HepG2 (cell line): Measurements from ENCODE around the gene OR51E2. TPM values are rescaled to one million over a fixed set of nuclear protein-coding genes. Genes with fewer than 3 reads are reported as not detected.

Experiments used
- CCAR2 ChIP-seq: fragments of 200-400 bp; formaldehyde crosslinking; optimal IDR thresholded peaks from 2 replicates; pipeline ENCODE3; 2018; ENCODE audit warnings: low read depth, mild to moderate bottlenecking, low read length, moderate library complexity
- FOXJ3 ChIP-seq: sonication (generic); formaldehyde crosslinking; IDR thresholded peaks from 2 replicates; pipeline ENCODE4 v1.4.0; 2020; ENCODE audit warnings: missing genetic modification reagents, mild to moderate bottlenecking, borderline replicate concordance
- KLF13 ChIP-seq: sonication (generic); formaldehyde crosslinking; IDR thresholded peaks from 2 replicates; pipeline ENCODE4 v1.4.0; 2020; ENCODE audit warnings: mild to moderate bottlenecking, missing genetic modification reagents
- MIER2 ChIP-seq: IDR thresholded peaks from 2 replicates; pipeline ENCODE4 v1.6.1; 2016; ENCODE audit warnings: missing biosample characterization, missing genetic modification reagents
- PHF5A ChIP-seq: IDR thresholded peaks from one replicate; pipeline ENCODE4 v1.6.1; 2018; ENCODE audit warnings: low read depth, missing genetic modification reagents; ENCODE audit not compliant: unreplicated experiment
- ZNF557 ChIP-seq: sonication (generic); formaldehyde crosslinking; IDR thresholded peaks from 2 replicates; pipeline ENCODE4 v1.4.0; 2020; ENCODE audit warnings: missing genetic modification reagents
- ZNF766 ChIP-seq: sonication (generic); formaldehyde crosslinking; IDR thresholded peaks from 2 replicates; pipeline ENCODE4 v1.5.0; 2020; ENCODE audit warnings: missing genetic modification reagents, borderline replicate concordance
- ZNF788 ChIP-seq: sonication (generic); formaldehyde crosslinking; IDR thresholded peaks from 2 replicates; pipeline ENCODE4 v1.5.0; 2020; ENCODE audit warnings: mild to moderate bottlenecking, missing genetic modification reagents, borderline replicate concordance
- ZSCAN31 ChIP-seq: sonication (generic); formaldehyde crosslinking; IDR thresholded peaks from 2 replicates; pipeline ENCODE4 v1.5.0; 2020; ENCODE audit warnings: low read depth, mild to moderate bottlenecking, missing genetic modification reagents
- polyA plus RNA-seq, 8 experiments: library from polyadenylated mRNA; depleted of rRNA in 3 of 8; stranded (reverse) in 7 of 8; unstranded in 1 of 8; fragments of >200 nt; fragmentation: Illumina TruSeq in 4 of 8; extraction: Trizol in 4 of 8; gene quantifications; 2 replicates each; pipeline versions ENCODE4 v1.2.1 to v1.2.3, GENCODE V29; 2011 to 2016; ENCODE audit warnings: low read depth in 4 of 8, missing spikeins in 1 of 8, mixed read lengths in 1 of 8; ENCODE audit not compliant: insufficient read depth in 1 of 8
- total RNA-seq, 5 experiments: library from RNA; depleted of rRNA; stranded (reverse); fragments of >200 nt; fragmentation: Illumina TruSeq; extraction: Trizol; gene quantifications; 2 replicates each; pipeline ENCODE4 v1.2.3, GENCODE V29; 2016; ENCODE audit warnings: low read depth in 1 of 5
- TF ChIP-seq, protein P1 (sequence below): sonication (generic); formaldehyde crosslinking; IDR thresholded peaks from 2 replicates; pipeline ENCODE4 v1.4.0; 2020; ENCODE audit warnings: low read depth, mild to moderate bottlenecking, missing genetic modification reagents
- TF ChIP-seq, protein P2 (sequence below): sonication (generic); formaldehyde crosslinking; IDR thresholded peaks from 2 replicates; pipeline ENCODE4 v1.4.0; 2020; ENCODE audit warnings: missing genetic modification reagents, mild to moderate bottlenecking, borderline replicate concordance

OR51E2 gene
- total and polyA plus RNA-seq, 2 of the 13 experiments (the other 11 are each of a cell fraction or from before 2014, with no cell fraction given) = not detected

DNA sequence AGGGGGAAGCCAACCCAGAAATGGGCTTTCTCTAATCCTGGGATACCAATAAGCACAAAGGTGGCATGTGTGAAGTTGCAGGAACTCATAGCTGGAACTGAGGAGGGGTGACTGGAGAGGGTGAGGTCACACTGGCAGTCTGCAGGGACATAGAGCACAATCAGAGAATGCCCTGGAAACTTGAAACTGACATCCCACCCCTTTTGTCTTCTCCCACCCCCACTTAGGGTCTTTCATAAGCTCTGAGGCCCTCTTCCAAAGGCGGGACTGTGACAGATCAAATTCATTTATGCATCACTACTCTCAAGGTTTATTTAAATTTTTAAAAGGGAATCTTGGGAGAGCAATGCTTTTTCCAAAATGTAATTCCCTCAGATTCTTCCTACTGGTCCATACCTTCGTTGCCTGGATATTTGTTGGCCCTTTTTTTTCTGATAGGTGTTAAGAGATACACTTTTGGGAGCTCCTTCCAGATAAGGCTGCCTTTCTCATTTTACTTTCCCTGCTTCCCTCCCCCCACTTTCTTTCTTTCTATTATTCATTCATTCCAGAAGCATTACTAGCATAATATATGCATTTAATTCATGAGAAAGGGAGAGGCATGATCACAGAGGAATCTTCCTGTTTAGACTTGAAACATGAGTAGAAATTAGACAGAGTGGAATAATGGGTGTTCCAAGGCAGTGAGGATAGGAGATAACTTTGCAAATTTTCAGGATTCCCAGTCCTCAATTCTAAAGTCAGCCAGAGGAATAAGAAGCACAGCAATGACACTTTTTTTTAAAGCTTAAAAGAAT is 14.8 kb downstream of the OR51E2 start (continued):
- TF ChIP-seq KLF13 (no peak), ZSCAN31 (CRISPR knock-in tag) (no peak), ZNF788 (CRISPR knock-in tag) (no peak), CCAR2 (no peak), MIER2 (CRISPR knock-in tag) (no peak), ZNF557 (CRISPR knock-in tag) (no peak), FOXJ3 (CRISPR knock-in tag) (no peak), ZNF766 (CRISPR knock-in tag) (no peak), PHF5A (CRISPR knock-in tag) (no peak)
- TF ChIP-seq, protein P1, sequence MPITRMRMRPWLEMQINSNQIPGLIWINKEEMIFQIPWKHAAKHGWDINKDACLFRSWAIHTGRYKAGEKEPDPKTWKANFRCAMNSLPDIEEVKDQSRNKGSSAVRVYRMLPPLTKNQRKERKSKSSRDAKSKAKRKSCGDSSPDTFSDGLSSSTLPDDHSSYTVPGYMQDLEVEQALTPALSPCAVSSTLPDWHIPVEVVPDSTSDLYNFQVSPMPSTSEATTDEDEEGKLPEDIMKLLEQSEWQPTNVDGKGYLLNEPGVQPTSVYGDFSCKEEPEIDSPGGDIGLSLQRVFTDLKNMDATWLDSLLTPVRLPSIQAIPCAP (CRISPR knock-in tag) = no peak
- TF ChIP-seq, protein P2, sequence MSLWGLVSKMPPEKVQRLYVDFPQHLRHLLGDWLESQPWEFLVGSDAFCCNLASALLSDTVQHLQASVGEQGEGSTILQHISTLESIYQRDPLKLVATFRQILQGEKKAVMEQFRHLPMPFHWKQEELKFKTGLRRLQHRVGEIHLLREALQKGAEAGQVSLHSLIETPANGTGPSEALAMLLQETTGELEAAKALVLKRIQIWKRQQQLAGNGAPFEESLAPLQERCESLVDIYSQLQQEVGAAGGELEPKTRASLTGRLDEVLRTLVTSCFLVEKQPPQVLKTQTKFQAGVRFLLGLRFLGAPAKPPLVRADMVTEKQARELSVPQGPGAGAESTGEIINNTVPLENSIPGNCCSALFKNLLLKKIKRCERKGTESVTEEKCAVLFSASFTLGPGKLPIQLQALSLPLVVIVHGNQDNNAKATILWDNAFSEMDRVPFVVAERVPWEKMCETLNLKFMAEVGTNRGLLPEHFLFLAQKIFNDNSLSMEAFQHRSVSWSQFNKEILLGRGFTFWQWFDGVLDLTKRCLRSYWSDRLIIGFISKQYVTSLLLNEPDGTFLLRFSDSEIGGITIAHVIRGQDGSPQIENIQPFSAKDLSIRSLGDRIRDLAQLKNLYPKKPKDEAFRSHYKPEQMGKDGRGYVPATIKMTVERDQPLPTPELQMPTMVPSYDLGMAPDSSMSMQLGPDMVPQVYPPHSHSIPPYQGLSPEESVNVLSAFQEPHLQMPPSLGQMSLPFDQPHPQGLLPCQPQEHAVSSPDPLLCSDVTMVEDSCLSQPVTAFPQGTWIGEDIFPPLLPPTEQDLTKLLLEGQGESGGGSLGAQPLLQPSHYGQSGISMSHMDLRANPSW = no peak
- TF ChIP-seq, all 625 proteins: peak for 0
